Immature natural killer cell (primary cell): ENCODE measurements around the gene LILRB2. TPM values are rescaled to one million over a fixed set of nuclear protein-coding genes. Genes with fewer than 3 reads are reported as not detected.
"Not testable (repeated sequence)": the region's sequence is repeated elsewhere in the genome, so short reads cannot be mapped to it uniquely, and the experiment has no call there.

Source experiments
- DNase-seq, 3 donors: peaks; one replicate each; pipeline ENCODE4 v3.0.0; 2022; ENCODE audit warnings: mixed read lengths in 1 of 3
- H3K27ac Mint-ChIP-seq, 6 donors: one replicate each; pipeline ENCODE4 v1.8.0; 2020; ENCODE audit warnings: mixed read lengths in 6 of 6, mild to moderate bottlenecking in 5 of 6, inconsistent platforms in 4 of 6, moderate library complexity in 3 of 6
- H3K27me3 Mint-ChIP-seq, 3 donors: one replicate each; pipeline ENCODE4 v1.8.0; 2020 to 2021; ENCODE audit warnings: low read depth in 3 of 3, mild to moderate bottlenecking in 3 of 3, mixed read lengths in 3 of 3, moderate library complexity in 3 of 3, inconsistent platforms in 1 of 3
- H3K36me3 Mint-ChIP-seq, 3 donors: one replicate each; pipeline ENCODE4 v1.8.0; 2020; ENCODE audit warnings: mixed read lengths in 3 of 3, inconsistent platforms in 2 of 3, mild to moderate bottlenecking in 2 of 3
- H3K4me1 Mint-ChIP-seq, 2 donors: one replicate each; pipeline ENCODE4 v1.8.0; 2020; ENCODE audit warnings: inconsistent platforms in 2 of 2, mild to moderate bottlenecking in 2 of 2, mixed read lengths in 2 of 2, moderate library complexity in 1 of 2
- H3K4me3 Mint-ChIP-seq, 5 donors: one replicate each; pipeline ENCODE4 v1.8.0; 2020; ENCODE audit warnings: mild to moderate bottlenecking in 5 of 5, mixed read lengths in 5 of 5, inconsistent platforms in 3 of 5, moderate library complexity in 3 of 5
- H3K9me3 Mint-ChIP-seq, 6 donors: one replicate each; pipeline ENCODE4 v1.8.0; 2020; ENCODE audit warnings: mild to moderate bottlenecking in 6 of 6, mixed read lengths in 6 of 6, inconsistent platforms in 4 of 6, moderate library complexity in 3 of 6
- polyA plus RNA-seq, 3 donors: library from polyadenylated mRNA; unstranded; fragments of 300-500 nt; fragmentation: Illumina TruSeq; gene quantifications; one replicate each; pipeline ENCODE4 v1.2.3, GENCODE V29; 2021

The LILRB2 gene
- polyA plus RNA-seq, 3 donors from 2014 or later, result 0.14 to 0.81 (median 0.31) TPM

- Mint-ChIP-seq H3K36me3 (no peaks in the 10 kb centered on the region), H3K9me3 (no peaks in the 10 kb centered on the region), H3K4me3 (no peak overlapping the region), H3K27me3 (peaks cover 4 to 6% (median 4%) of the 10 kb centered on the region in 3 donors), H3K4me1 (no peaks in the 10 kb centered on the region), H3K27ac (no peak overlapping the region)
- DNase-seq, result no peak
Measured at GRCh38 chr19:54253331-54254194, 27.3 kb downstream of the LILRB2 start.

DNA sequence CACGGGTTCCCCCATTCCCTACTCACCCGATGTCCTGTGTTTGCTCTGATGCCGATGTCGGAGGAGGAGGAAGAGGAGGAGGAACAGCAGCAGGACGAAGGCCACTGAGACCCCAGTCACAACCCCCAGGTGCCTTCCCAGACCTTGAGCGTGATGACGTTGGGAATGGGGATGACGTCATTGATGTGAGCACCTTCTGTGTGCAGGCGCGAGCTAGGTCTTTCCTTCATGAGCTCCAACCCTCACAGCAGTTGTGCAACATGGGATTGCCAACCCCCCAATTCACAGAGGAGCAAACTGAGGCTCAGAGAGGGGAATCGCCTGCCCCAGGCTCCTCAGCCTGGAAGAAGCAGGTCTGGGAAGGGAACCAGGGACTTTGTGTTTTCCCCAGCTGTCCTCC is 28.1 kb downstream of the LILRB2 start:
- Mint-ChIP-seq H3K9me3 (no peaks in the 10 kb centered on the region), H3K36me3 (no peaks in the 10 kb centered on the region)

GRCh38 chr19:54252243-54252642 is 28.7 kb downstream of the LILRB2 start:
- Mint-ChIP-seq H3K4me1 (peaks cover 13% of the 10 kb centered on the region in 2 donors), H3K9me3 (no peaks in the 10 kb centered on the region), H3K27ac (no peak overlapping the region), H3K36me3 (no peaks in the 10 kb centered on the region), H3K4me3 (no peak overlapping the region), H3K27me3 (peaks cover 0 to 3% (median 2%) of the 10 kb centered on the region in 3 donors)
- DNase-seq, result no peak

More for the DNA sequence above, 28.1 kb downstream of the LILRB2 start:
- no peak overlapping the region for H3K27ac Mint-ChIP-seq
- H3K4me1 Mint-ChIP-seq, result peaks cover 7% of the 10 kb centered on the region in 2 donors
- DNase-seq, result no peak
- H3K27me3 Mint-ChIP-seq, result peaks cover 3 to 6% (median 4%) of the 10 kb centered on the region in 3 donors
- no peak overlapping the region for H3K4me3 Mint-ChIP-seq

GRCh38 chr19:54248016-54248601 is 32.8 kb downstream of the LILRB2 start:
- peak overlapping the region; percentile 18 to 62 (median 53) for H3K4me3 Mint-ChIP-seq
- peaks cover 0 to 2% (median 0%) of the 10 kb centered on the region in 3 donors for H3K27me3 Mint-ChIP-seq
- peak overlapping the region; percentile 2 to 64 (median 12) for H3K27ac Mint-ChIP-seq
- DNase-seq, result peak; percentile 28 to 59 (median 41)
- H3K4me1 Mint-ChIP-seq, result peaks cover 16% of the 10 kb centered on the region in 2 donors
- H3K9me3 Mint-ChIP-seq, result no peaks in the 10 kb centered on the region
- H3K36me3 Mint-ChIP-seq, result no peaks in the 10 kb centered on the region

GRCh38 chr19:54247106-54247930 is 33.6 kb downstream of the LILRB2 start:
- H3K4me3 Mint-ChIP-seq, result peak overlapping the region; percentile 18 to 62 (median 53)
- DNase-seq, result no peak
- no peaks in the 10 kb centered on the region for H3K36me3 Mint-ChIP-seq
- peaks cover 16% of the 10 kb centered on the region in 2 donors for H3K4me1 Mint-ChIP-seq
- H3K9me3 Mint-ChIP-seq, result no peaks in the 10 kb centered on the region
- no peaks in the 10 kb centered on the region for H3K27me3 Mint-ChIP-seq
- peak overlapping the region in 5 of 6 donors; percentile 2 to 64 (median 13) for H3K27ac Mint-ChIP-seq

GRCh38 chr19:54245936-54246335 is 35.0 kb downstream of the LILRB2 start:
- Mint-ChIP-seq H3K4me1 (peaks cover 16% of the 10 kb centered on the region in 2 donors), H3K4me3 (no peak overlapping the region), H3K27ac (no peak overlapping the region), H3K27me3 (no peaks in the 10 kb centered on the region), H3K36me3 (no peaks in the 10 kb centered on the region), H3K9me3 (no peaks in the 10 kb centered on the region)
- no peak for DNase-seq

GRCh38 chr19:54243809-54244208 is 37.1 kb downstream of the LILRB2 start:
- H3K4me1 Mint-ChIP-seq, result peaks cover 16% of the 10 kb centered on the region in 2 donors
- H3K9me3 Mint-ChIP-seq, H3K27me3 Mint-ChIP-seq, H3K4me3 Mint-ChIP-seq, DNase-seq, H3K36me3 Mint-ChIP-seq, H3K27ac Mint-ChIP-seq: not testable (repeated sequence)

DNA sequence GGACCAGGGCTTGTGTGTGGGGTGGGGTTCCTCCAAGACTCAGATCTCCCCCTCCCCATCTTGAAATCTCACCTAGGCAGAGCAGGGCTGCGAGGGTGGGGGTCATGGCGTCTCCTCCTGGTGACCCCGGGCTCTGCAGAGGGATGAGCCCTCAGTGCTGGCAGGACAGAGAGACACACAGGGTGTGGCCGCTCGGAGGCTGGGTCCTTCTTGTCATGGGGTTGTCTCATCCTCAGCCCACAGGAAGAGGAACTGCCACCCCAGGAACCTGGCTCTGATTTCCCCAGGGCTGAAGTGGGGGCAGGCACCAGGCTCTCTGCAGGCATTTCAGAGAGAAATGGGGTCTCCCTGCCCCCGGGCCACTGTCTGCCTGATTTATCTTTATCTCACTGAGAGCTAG is 38.3 kb downstream of the LILRB2 start, which contains the start of gene LILRA6:
Gene LILRA6, minus strand, starts transcription at position 145 of the 400 bp plus-strand sequence.
- not testable (repeated sequence) for H3K27me3 Mint-ChIP-seq, H3K4me3 Mint-ChIP-seq, H3K36me3 Mint-ChIP-seq, H3K4me1 Mint-ChIP-seq, DNase-seq, H3K27ac Mint-ChIP-seq, H3K9me3 Mint-ChIP-seq

GRCh38 chr19:54242234-54242633 is 38.7 kb downstream of the LILRB2 start:
- not testable (repeated sequence) for H3K4me1 Mint-ChIP-seq, H3K36me3 Mint-ChIP-seq, H3K27ac Mint-ChIP-seq, H3K9me3 Mint-ChIP-seq, DNase-seq, H3K4me3 Mint-ChIP-seq, H3K27me3 Mint-ChIP-seq

- not testable (repeated sequence) for H3K27ac Mint-ChIP-seq, H3K4me1 Mint-ChIP-seq, H3K27me3 Mint-ChIP-seq, H3K4me3 Mint-ChIP-seq, DNase-seq, H3K9me3 Mint-ChIP-seq, H3K36me3 Mint-ChIP-seq
Measured at GRCh38 chr19:54240372-54241336, 40.3 kb downstream of the LILRB2 start.

DNA sequence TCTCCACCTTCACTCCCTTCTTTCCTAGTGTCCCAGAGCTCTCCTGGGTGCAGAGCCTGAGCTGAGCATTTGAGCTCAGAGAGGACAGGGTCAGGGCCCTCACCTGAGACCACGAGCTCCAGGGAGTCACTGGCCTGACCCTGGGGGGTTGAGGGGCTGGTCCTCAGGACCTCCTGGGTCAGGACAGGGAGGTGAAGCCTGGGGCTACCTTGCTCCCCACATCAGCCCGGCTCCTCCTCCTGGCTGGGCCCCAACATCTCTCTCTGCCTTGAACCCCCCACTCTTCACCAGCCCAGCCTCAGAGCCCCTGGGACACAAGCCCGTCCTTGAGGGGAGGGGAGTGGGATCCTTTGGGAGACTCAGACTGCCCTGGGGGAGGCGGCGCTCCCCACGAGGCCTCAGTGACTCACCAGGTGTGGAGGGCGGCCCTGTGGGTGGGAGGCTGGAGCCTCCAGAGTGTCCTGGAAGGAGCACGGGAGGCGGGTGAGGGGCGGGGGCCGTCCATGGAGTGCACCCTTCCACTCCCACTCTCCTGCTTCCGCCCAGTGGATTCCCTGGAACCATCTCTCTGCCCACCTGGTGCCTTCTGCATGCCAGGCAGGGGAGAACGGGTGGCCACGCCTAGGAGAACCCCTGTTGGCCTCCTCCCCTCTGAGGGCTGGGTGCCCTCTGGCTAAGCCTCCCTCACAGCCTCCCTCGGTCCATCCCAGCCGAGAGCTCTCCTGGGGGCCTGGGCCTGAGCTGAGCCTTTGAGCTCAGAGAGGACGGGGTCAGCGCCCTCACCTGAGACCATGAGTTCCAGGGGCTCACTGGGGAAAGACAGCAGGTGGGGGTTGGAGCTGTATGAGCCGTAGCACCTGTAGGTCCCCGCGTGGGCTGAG is 41.2 kb downstream of the LILRB2 start:
- H3K27ac Mint-ChIP-seq, H3K4me3 Mint-ChIP-seq, DNase-seq, H3K27me3 Mint-ChIP-seq, H3K36me3 Mint-ChIP-seq, H3K4me1 Mint-ChIP-seq, H3K9me3 Mint-ChIP-seq: not testable (repeated sequence)

DNA sequence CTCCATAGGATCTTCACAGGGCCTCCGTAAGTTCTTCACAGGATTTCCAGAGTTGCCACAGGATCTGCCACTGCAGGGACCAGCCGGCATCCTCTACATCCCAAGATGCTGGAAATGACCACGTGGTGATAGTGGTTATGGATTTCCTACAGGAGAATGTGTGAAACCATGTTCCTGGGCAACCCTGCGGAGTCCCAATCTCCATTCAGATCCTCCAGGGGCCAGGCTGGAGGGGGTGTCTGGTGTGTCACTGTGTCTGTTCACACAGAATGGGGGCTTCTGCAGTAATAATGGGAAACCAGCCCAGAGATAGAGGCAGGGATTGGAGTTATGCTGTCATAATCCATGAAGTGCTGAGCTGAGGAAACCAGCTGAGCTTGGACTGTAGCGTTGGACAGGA is 47.0 kb downstream of the LILRB2 start:
- peaks cover 0 to 4% of the 10 kb centered on the region in 2 donors for H3K4me1 Mint-ChIP-seq
- no peaks in the 10 kb centered on the region for H3K36me3 Mint-ChIP-seq
- no peak overlapping the region for H3K27ac Mint-ChIP-seq
- H3K9me3 Mint-ChIP-seq, result peaks cover 0 to 2% (median 0%) of the 10 kb centered on the region in 6 donors
- H3K27me3 Mint-ChIP-seq, result peaks cover 3 to 14% (median 7%) of the 10 kb centered on the region in 3 donors
- DNase-seq, result no peak
- no peak overlapping the region for H3K4me3 Mint-ChIP-seq
